Choroid plexus epithelial cell (primary cell): ENCODE results near the gene FGGY.

ENCODE experiments used
- DNase-seq: peaks from one replicate; pipeline ENCODE4 v3.0.0-alpha.2; 2010; ENCODE audit warnings: low read depth
- H3K4me3 ChIP-seq: 2 replicates; pipeline ENCODE4 v1.5.1; 2011; ENCODE audit warnings: low read depth, mild to moderate bottlenecking, control low read depth, low read length, moderate library complexity
- CTCF ChIP-seq: conservative IDR thresholded peaks from 2 replicates; pipeline ENCODE4 v1.5.1; 2011; ENCODE audit warnings: low read depth, mild to moderate bottlenecking, control low read depth, inconsistent platforms, low read length, moderate library complexity

Gene FGGY

GRCh38 chr1:59355361-59355760, 58.5 kb downstream of the FGGY start:
- TF ChIP-seq CTCF, result no peak
- no peak for DNase-seq

GRCh38 chr1:59356627-59357026, 59.7 kb downstream of the FGGY start:
- no peak for DNase-seq
- TF ChIP-seq CTCF, result no peak
- H3K4me3 ChIP-seq, result no peak overlapping the region

More at GRCh38 chr1:59355361-59355760, 58.5 kb downstream of the FGGY start:
- H3K4me3 ChIP-seq, result no peak overlapping the region

- TF ChIP-seq CTCF, result no peak
Observed at GRCh38 chr1:59357645-59358320, 60.9 kb downstream of the FGGY start.

GRCh38 chr1:59359325-59359724, 62.4 kb downstream of the FGGY start:
- peak; percentile 48 for DNase-seq
- no peak for TF ChIP-seq CTCF
- H3K4me3 ChIP-seq, result no peak overlapping the region

More at GRCh38 chr1:59357645-59358320, 60.9 kb downstream of the FGGY start:
- no peak for DNase-seq
- no peak overlapping the region for H3K4me3 ChIP-seq

- H3K4me3 ChIP-seq, result no peak overlapping the region
- TF ChIP-seq CTCF, result no peak
- DNase-seq, result peak; percentile 82
Observed at GRCh38 chr1:59360170-59360569, 63.3 kb downstream of the FGGY start.

- TF ChIP-seq CTCF, result no peak
- no peak overlapping the region for H3K4me3 ChIP-seq
- DNase-seq, result no peak
Observed at GRCh38 chr1:59360729-59361128, 63.8 kb downstream of the FGGY start.

- no peak for TF ChIP-seq CTCF
- no peak for DNase-seq
- no peak overlapping the region for H3K4me3 ChIP-seq
Observed at GRCh38 chr1:59361766-59362165, 64.9 kb downstream of the FGGY start.
